Endothelial cell of umbilical vein (primary cell): ENCODE data around the gene STAU1.

Experiments
- CTCF ChIP-seq, 2 donors: IDR thresholded peaks; 1 replicate in 1 of 2; 2 replicates in 1 of 2; pipeline ENCODE4 v1.5.1; 2011; ENCODE audit warnings: low read length in 2 of 2, mild to moderate bottlenecking in 2 of 2, moderate library complexity in 2 of 2, control low read depth in 1 of 2, inconsistent platforms in 1 of 2, low read depth in 1 of 2; ENCODE audit not compliant: insufficient read depth in 1 of 2; ENCODE audit errors: extremely low read depth in 1 of 2
- EZH2 ChIP-seq: IDR thresholded peaks from 2 replicates; pipeline ENCODE4 v1.6.1; 2012; ENCODE audit warnings: borderline replicate concordance, low read depth, mild to moderate bottlenecking, moderate library complexity, low read length, inconsistent platforms; ENCODE audit not compliant: severe bottlenecking
- MAX ChIP-seq: IDR thresholded peaks from 2 replicates; pipeline ENCODE4 v1.6.1; 2011; ENCODE audit not compliant: insufficient read depth, insufficient read length
- POLR2A ChIP-seq: IDR thresholded peaks from 2 replicates; pipeline ENCODE4 v1.6.1; 2012; ENCODE audit warnings: low read depth, mild to moderate bottlenecking, control low read depth, low read length

DNA sequence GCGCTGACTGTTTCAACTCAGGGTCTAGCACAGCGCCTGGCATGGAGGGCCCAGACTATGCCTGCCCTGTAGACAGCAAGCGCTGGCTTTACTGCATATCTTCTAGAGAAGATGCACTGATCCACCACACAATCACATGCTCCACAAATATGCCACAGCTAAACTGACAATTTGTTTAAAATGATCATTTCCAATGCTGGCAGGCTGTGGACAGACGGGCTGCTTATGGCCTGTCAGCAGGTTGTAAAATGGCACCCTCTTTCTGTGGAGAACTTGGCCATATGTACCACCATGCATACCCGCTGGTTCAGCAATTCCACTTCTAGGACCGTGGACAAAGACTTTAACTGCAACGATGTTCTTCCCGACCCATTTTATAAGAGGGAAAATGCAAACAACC, 40.8 kb downstream of the STAU1 start:
- no peak for TF ChIP-seq CTCF (IDR thresholded peaks at IDR 0.05; ENCODE audit: extremely low read depth in 1 of 2, insufficient read depth in 1 of 2, low read depth in 1 of 2, low read length in 2 of 2)
- no peak for TF ChIP-seq POLR2A
- TF ChIP-seq MAX = no peak
- TF ChIP-seq EZH2 = no peak
